HepG2 (cell line): ENCODE measurements around the gene PREX1. TPM values are rescaled to one million over a fixed set of nuclear protein-coding genes. Genes with fewer than 3 reads are reported as not detected.
A peak's percentile ranks its signal among the peaks of the same experiment; 100 is the strongest.

ENCODE experiments used
- ATAD3A ChIP-seq: sonication (generic); formaldehyde crosslinking; IDR thresholded peaks from 2 replicates; pipeline ENCODE4 v1.4.0; 2020; ENCODE audit warnings: missing genetic modification reagents
- ATRX ChIP-seq: sonication (generic); formaldehyde crosslinking; IDR thresholded peaks from 2 replicates; pipeline ENCODE4 v1.4.0; 2020; ENCODE audit warnings: missing genetic modification reagents, borderline replicate concordance
- BCLAF1 ChIP-seq: fragments of 450-650 bp; IDR thresholded peaks from 2 replicates; pipeline ENCODE4 v1.6.1; 2017; ENCODE audit warnings: mild to moderate bottlenecking
- CREM ChIP-seq, 2 experiments: sonication (generic) in 1 of 2; formaldehyde crosslinking in 1 of 2; IDR thresholded peaks; 2 replicates each; pipeline versions ENCODE4 v1.4.0 to v1.6.1; 2016 to 2020; ENCODE audit warnings: antibody characterized with exemption in 1 of 2, mild to moderate bottlenecking in 1 of 2, missing genetic modification reagents in 1 of 2
- MATR3 ChIP-seq: sonication (generic); formaldehyde crosslinking; IDR thresholded peaks from 2 replicates; pipeline ENCODE4 v1.4.0; 2020; ENCODE audit warnings: missing genetic modification reagents
- PHF5A ChIP-seq: IDR thresholded peaks from one replicate; pipeline ENCODE4 v1.6.1; 2018; ENCODE audit warnings: low read depth, missing genetic modification reagents; ENCODE audit not compliant: unreplicated experiment
- PRDM15 ChIP-seq: sonication (generic); formaldehyde crosslinking; IDR thresholded peaks from 2 replicates; pipeline ENCODE4 v1.4.0; 2020; ENCODE audit warnings: missing genetic modification reagents
- PREB ChIP-seq: sonication (generic); formaldehyde crosslinking; IDR thresholded peaks from 2 replicates; pipeline ENCODE4 v1.4.0; 2020; ENCODE audit warnings: missing genetic modification reagents
- SAFB2 ChIP-seq: sonication (generic); formaldehyde crosslinking; IDR thresholded peaks from 2 replicates; pipeline ENCODE4 v1.5.1; 2020; ENCODE audit warnings: missing genetic modification reagents, low read depth, mild to moderate bottlenecking, borderline replicate concordance
- SIX1 ChIP-seq: sonication (generic); formaldehyde crosslinking; IDR thresholded peaks from 2 replicates; pipeline ENCODE4 v1.4.0; 2020; ENCODE audit warnings: missing genetic modification reagents, borderline replicate concordance
- ZBTB3 ChIP-seq: sonication (generic); formaldehyde crosslinking; IDR thresholded peaks from 2 replicates; pipeline ENCODE4 v1.4.0; 2020; ENCODE audit warnings: low read depth, mild to moderate bottlenecking, moderate library complexity, missing genetic modification reagents, borderline replicate concordance
- ZBTB44 ChIP-seq: sonication (generic); formaldehyde crosslinking; IDR thresholded peaks from 2 replicates; pipeline ENCODE4 v1.4.0; 2020; ENCODE audit warnings: missing genetic modification reagents
- ZNF207 ChIP-seq: fragments of 450-650 bp; IDR thresholded peaks from 2 replicates; pipeline ENCODE4 v1.6.1; 2016; ENCODE audit warnings: antibody characterized with exemption, borderline replicate concordance
- ZNF382 ChIP-seq: sonication (generic); formaldehyde crosslinking; IDR thresholded peaks from 2 replicates; pipeline ENCODE4 v1.5.0; 2020; ENCODE audit warnings: missing genetic modification reagents, mild to moderate bottlenecking, borderline replicate concordance
- ZNF414 ChIP-seq: sonication (generic); formaldehyde crosslinking; IDR thresholded peaks from 2 replicates; pipeline ENCODE4 v1.5.0; 2020; ENCODE audit warnings: missing genetic modification reagents
- ZNF766 ChIP-seq: sonication (generic); formaldehyde crosslinking; IDR thresholded peaks from 2 replicates; pipeline ENCODE4 v1.5.0; 2020; ENCODE audit warnings: missing genetic modification reagents, borderline replicate concordance
- ZNF768 ChIP-seq: sonication (generic); formaldehyde crosslinking; IDR thresholded peaks from 2 replicates; pipeline ENCODE4 v1.4.0; 2020; ENCODE audit warnings: missing genetic modification reagents
- ZNF839 ChIP-seq: sonication (generic); formaldehyde crosslinking; IDR thresholded peaks from 2 replicates; pipeline ENCODE4 v1.4.0; 2020; ENCODE audit warnings: missing genetic modification reagents, mild to moderate bottlenecking, borderline replicate concordance
- ZNF841 ChIP-seq: sonication (generic); formaldehyde crosslinking; IDR thresholded peaks from 2 replicates; pipeline ENCODE4 v1.8.1; 2023; ENCODE audit warnings: missing genetic modification reagents, borderline replicate concordance
- polyA plus RNA-seq, 8 experiments: library from polyadenylated mRNA; depleted of rRNA in 3 of 8; stranded (reverse) in 7 of 8; unstranded in 1 of 8; fragments of >200 nt; fragmentation: Illumina TruSeq in 4 of 8; extraction: Trizol in 4 of 8; gene quantifications; 2 replicates each; pipeline versions ENCODE4 v1.2.1 to v1.2.3, GENCODE V29; 2011 to 2016; ENCODE audit warnings: low read depth in 4 of 8, missing spikeins in 1 of 8, mixed read lengths in 1 of 8; ENCODE audit not compliant: insufficient read depth in 1 of 8
- total RNA-seq, 5 experiments: library from RNA; depleted of rRNA; stranded (reverse); fragments of >200 nt; fragmentation: Illumina TruSeq; extraction: Trizol; gene quantifications; 2 replicates each; pipeline ENCODE4 v1.2.3, GENCODE V29; 2016; ENCODE audit warnings: low read depth in 1 of 5

The PREX1 gene
- total and polyA plus RNA-seq, 2 of the 13 experiments (the other 11 are each of a cell fraction or from before 2014, with no cell fraction given), result 0.02 to 0.04 TPM

- TF ChIP-seq ZNF839 (CRISPR knock-in tag) (peak; percentile 45; the same call in 1 of the 2 replicates), PREB (no peak), ZBTB44 (CRISPR knock-in tag) (no peak), ATAD3A (CRISPR knock-in tag) (no peak), PHF5A (CRISPR knock-in tag) (no peak), SIX1 (CRISPR knock-in tag) (no peak; the same call in 1 of the 2 replicates), CREM (IDR thresholded peaks at IDR 0.05) (peak; percentile 23; the same call in 1 of the 2 replicates), CREM (CRISPR knock-in tag; IDR thresholded peaks at IDR 0.05) (no peak), ZNF414 (CRISPR knock-in tag) (no peak), ZNF207 (no peak), ZNF768 (CRISPR knock-in tag) (0 out of 2 replicates have a peak, but pooled peaks have one; percentile 10), ZNF841 (CRISPR knock-in tag) (no peak), ZNF766 (CRISPR knock-in tag) (no peak), PRDM15 (no peak), SAFB2 (CRISPR knock-in tag) (no peak), BCLAF1 (no peak), ATRX (CRISPR knock-in tag) (no peak), MATR3 (CRISPR knock-in tag) (no peak), ZBTB3 (CRISPR knock-in tag) (no peak), ZNF382 (CRISPR knock-in tag) (no peak)
Measured at GRCh38 chr20:48597521-48598302, 230.1 kb downstream of the PREX1 start (continued).
